CD4-positive, CD25-positive, alpha-beta regulatory T cell (primary cell): ENCODE data around the gene TMEM151A. TPM values are rescaled to one million over a fixed set of nuclear protein-coding genes. Genes with fewer than 3 reads are reported as not detected.

Experiments used
- ATAC-seq, 2 donors: fragments of 150-1000 bp; cut with Tn5 transposase; one replicate each; pipeline ENCODE4 v1.10.0; 2021; ENCODE audit warnings: low read depth in 2 of 2, moderate number of reproducible peaks in 2 of 2, moderate library complexity in 1 of 2
- DNase-seq, 3 donors: peaks; one replicate each; pipeline versions ENCODE4 v3.0.0 to v3.0.0-alpha.2; 2012 to 2022; ENCODE audit warnings: mixed read lengths in 1 of 3
- H3K27ac ChIP-seq: one replicate; pipeline ENCODE4 v1.7.0; 2013; ENCODE audit warnings: mild to moderate bottlenecking, low read length; ENCODE audit not compliant: insufficient read depth, poor library complexity, severe bottlenecking
- H3K27me3 ChIP-seq: one replicate; pipeline ENCODE4 v1.7.0; 2013; ENCODE audit warnings: low read length; ENCODE audit not compliant: control insufficient read depth, insufficient read depth
- H3K36me3 ChIP-seq: one replicate; pipeline ENCODE4 v1.7.0; 2013; ENCODE audit warnings: mild to moderate bottlenecking, low read length, moderate library complexity; ENCODE audit not compliant: control insufficient read depth, insufficient read depth
- H3K4me1 ChIP-seq: 2 replicates; pipeline ENCODE4 v1.7.0; 2013; ENCODE audit warnings: mild to moderate bottlenecking, low read length; ENCODE audit not compliant: insufficient read depth, control insufficient read depth, poor library complexity, severe bottlenecking
- H3K4me3 ChIP-seq: one replicate; pipeline ENCODE4 v1.7.0; 2013; ENCODE audit warnings: low read depth, mild to moderate bottlenecking, low read length, moderate library complexity
- H3K9me3 ChIP-seq, 2 experiments: 1 replicate in 1 of 2; 2 replicates in 1 of 2; pipeline ENCODE4 v1.7.0; 2013; ENCODE audit warnings: low read length in 2 of 2, mild to moderate bottlenecking in 1 of 2, moderate library complexity in 1 of 2; ENCODE audit not compliant: control insufficient read depth in 2 of 2
- H3K27ac Mint-ChIP-seq, 3 donors: one replicate each; pipeline ENCODE4 v1.8.0; 2020 to 2022; ENCODE audit warnings: mild to moderate bottlenecking in 3 of 3, mixed read lengths in 3 of 3, moderate library complexity in 2 of 3
- H3K27me3 Mint-ChIP-seq: one replicate; pipeline ENCODE4 v1.8.0; 2022; ENCODE audit warnings: mild to moderate bottlenecking, mixed read lengths
- H3K36me3 Mint-ChIP-seq: one replicate; pipeline ENCODE4 v1.8.0; 2020; ENCODE audit warnings: mixed read lengths
- H3K4me1 Mint-ChIP-seq, 4 donors: one replicate each; pipeline ENCODE4 v1.8.0; 2020 to 2022; ENCODE audit warnings: mixed read lengths in 4 of 4, mild to moderate bottlenecking in 1 of 4
- H3K4me3 Mint-ChIP-seq, 4 donors: one replicate each; pipeline ENCODE4 v1.8.0; 2020 to 2022; ENCODE audit warnings: mild to moderate bottlenecking in 4 of 4, mixed read lengths in 4 of 4, moderate library complexity in 3 of 4
- H3K9me3 Mint-ChIP-seq, 7 donors: one replicate each; pipeline ENCODE4 v1.8.0; 2020 to 2022; ENCODE audit warnings: mixed read lengths in 7 of 7, mild to moderate bottlenecking in 3 of 7, moderate library complexity in 2 of 7
- polyA plus RNA-seq, 4 donors: library from polyadenylated mRNA; unstranded; fragments of 300-500 nt; fragmentation: Illumina TruSeq; gene quantifications; one replicate each; pipeline ENCODE4 v1.2.3, GENCODE V29; 2021
- total RNA-seq: library from RNA; stranded (reverse); gene quantifications from one replicate; pipeline ENCODE4 v1.2.3, GENCODE V29; 2022

Gene TMEM151A
- total and polyA plus RNA-seq, 5 donors from 2014 or later = not detected

DNA sequence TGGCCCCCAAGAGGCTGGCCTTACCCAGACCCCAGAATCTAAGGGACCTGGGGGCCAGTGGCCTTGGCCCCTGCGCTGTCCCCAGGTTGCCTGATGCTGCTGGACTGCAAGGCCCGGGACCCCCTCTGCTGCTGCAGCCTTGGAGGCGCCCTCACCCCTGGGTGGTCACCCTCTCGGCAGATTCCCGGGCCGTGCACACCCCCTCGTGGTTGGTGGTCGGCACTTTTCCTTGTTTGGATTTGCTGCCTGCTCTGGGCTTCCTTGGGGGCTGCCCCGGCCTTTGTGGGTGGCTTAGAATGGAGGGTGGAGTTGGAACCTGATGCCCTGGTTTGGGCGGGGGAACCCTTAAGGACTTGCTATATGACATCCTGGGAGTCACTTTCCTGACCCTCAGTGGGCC lies 39.2 kb downstream of the TMEM151A start:
- no peak for DNase-seq

DNA sequence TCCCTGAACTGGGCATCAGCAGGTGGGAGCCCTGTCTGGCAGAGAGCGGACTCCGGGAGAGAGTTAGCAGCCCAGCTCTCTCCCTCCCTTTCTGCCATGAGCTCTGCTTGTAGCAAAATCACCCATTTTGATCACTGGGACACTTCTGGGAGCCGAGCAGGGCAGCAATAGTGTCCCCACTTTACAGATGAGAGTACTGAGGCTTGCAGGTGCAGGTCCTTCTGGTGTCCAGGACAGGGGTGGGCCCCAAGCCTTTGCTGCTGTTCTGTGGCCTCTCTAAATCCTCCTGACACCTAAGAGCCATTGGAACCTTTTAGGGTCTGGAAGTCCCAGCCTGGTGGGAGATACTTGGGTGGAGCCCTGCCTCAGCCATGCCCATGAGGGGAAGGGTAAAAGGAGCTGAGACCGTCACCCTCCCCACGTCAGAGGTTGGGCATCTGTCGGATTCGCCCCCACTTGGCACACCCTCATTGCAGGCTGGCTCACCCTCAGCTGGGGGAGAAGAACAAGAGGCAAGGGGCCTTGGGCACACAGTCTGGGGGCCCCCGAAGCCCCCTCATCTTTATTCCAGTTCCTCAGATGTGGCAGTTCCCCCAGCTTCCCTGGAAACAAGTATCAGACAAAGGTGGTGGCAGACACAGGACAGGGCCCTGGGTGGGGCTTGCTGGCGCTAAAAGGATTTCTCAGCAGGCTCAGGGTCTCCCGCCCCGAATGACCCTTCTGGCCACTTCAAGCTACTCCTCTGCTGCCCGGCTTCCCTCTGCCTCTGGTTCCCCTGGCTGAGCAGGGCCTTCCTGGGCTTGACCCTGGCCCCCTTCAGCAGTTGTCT lies 40.1 kb downstream of the TMEM151A start:
- Histone ChIP-seq H3K9me3 (no peaks in the 10 kb centered on the region), H3K27ac (no peak overlapping the region), H3K4me1 (peaks cover 34% of the 10 kb centered on the region), H3K27me3 (no peaks in the 10 kb centered on the region), H3K4me3 (no peak overlapping the region), H3K36me3 (no peaks in the 10 kb centered on the region)
- H3K36me3 Mint-ChIP-seq = no peaks in the 10 kb centered on the region
- H3K9me3 Mint-ChIP-seq = no peaks in the 10 kb centered on the region
- no peak for DNase-seq
- H3K27me3 Mint-ChIP-seq = no peaks in the 10 kb centered on the region
- H3K4me1 Mint-ChIP-seq = peaks cover 4 to 32% (median 18%) of the 10 kb centered on the region in 4 donors
- H3K4me3 Mint-ChIP-seq = no peak overlapping the region
- ATAC-seq = no peak
- no peak overlapping the region for H3K27ac Mint-ChIP-seq

More for the DNA sequence above, 39.2 kb downstream of the TMEM151A start:
- H3K4me1 Mint-ChIP-seq = peaks cover 4 to 32% (median 16%) of the 10 kb centered on the region in 4 donors
- no peaks in the 10 kb centered on the region for H3K27me3 Mint-ChIP-seq
- no peaks in the 10 kb centered on the region for H3K36me3 Mint-ChIP-seq
- H3K9me3 Mint-ChIP-seq = no peaks in the 10 kb centered on the region
- Histone ChIP-seq H3K27ac (no peak overlapping the region), H3K9me3 (no peaks in the 10 kb centered on the region), H3K4me1 (peaks cover 34% of the 10 kb centered on the region), H3K36me3 (no peaks in the 10 kb centered on the region), H3K27me3 (no peaks in the 10 kb centered on the region), H3K4me3 (no peak overlapping the region)
- no peak for ATAC-seq
- H3K27ac Mint-ChIP-seq = no peak overlapping the region
- no peak overlapping the region for H3K4me3 Mint-ChIP-seq

DNA sequence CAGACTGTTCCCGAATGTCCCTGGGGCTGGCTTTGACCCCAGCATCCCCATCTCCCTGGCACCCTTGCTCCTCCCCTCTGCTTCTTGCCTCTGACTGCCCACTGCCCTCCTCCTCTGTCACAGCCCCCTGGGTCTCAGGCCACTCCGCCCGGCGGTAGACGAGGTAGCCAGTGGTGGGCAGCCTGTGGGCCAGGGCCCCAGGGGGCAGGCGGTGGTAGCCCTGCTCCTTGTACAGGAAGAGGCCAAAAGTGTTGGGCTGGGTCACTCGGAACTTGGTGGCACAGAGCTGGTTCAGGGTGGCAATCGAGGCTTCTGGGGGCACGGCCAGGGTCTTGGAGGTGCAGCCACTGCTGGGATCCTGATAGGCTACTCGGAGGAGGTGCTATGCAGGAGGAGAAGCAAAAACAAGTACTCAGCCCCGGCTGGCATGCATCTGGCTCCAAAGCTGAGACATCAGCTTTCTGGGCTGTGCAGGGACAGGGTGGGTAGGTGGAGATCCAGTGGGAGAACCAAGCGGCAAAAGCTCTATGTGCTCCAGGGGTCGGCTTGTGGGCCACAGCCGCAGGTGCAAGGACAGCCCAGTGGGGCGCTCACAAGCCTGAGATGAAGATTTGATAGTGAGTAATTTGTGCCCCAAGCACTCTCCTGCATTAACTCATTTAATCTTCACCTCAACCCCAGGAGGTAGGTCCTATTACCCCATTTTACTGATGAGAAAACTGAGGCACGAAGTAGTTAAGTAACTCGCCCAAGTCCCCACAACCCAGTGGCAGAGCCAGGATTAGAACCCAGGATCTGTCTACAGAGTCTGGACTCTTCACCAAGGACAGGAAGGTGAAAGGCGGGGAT lies 40.9 kb downstream of the TMEM151A start:
- Mint-ChIP-seq H3K4me3 (peak overlapping the region in 1 of 4 donors; percentile 63), H3K36me3 (peaks cover 3% of the 10 kb centered on the region), H3K9me3 (no peaks in the 10 kb centered on the region), H3K27ac (no peak overlapping the region), H3K27me3 (no peaks in the 10 kb centered on the region), H3K4me1 (peaks cover under 1 to 32% (median 17%) of the 10 kb centered on the region in 4 donors)
- ATAC-seq = no peak
- Histone ChIP-seq H3K4me3 (no peak overlapping the region), H3K9me3 (no peaks in the 10 kb centered on the region), H3K4me1 (peaks cover 33% of the 10 kb centered on the region), H3K27me3 (no peaks in the 10 kb centered on the region), H3K27ac (no peak overlapping the region), H3K36me3 (no peaks in the 10 kb centered on the region)
- DNase-seq = no peak

DNA sequence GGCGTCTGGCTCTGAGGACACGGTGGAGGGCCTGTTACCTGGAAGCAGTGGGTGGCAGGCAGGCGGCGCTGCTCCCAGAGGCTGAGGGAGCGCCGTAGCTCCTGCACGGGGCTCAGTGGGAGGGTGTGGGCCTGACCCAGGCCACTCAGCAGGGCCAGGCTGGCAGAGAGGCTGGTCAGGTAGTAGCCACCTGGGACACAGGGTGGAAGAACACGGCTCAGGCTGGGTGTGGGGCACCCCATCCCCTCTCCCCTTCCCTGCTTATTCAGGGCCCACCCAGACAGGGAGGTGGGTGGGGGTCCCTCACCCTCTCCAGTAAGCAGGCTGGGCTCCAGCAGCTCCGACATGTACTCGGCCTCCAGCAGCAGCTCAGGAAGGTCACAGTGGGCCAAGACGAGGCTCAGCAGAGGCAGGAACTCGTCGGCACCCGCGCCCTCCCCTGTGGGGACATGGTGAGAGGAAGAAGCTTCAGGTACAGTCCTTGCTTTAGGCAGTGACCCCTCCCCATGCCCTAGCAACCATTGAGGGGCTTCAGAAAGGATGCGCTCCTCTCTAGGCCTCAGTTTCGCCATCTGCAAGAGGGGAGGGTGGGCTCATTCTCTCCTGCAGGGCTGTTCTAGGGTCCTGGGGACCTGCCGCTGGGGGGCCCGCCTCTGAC lies 41.7 kb downstream of the TMEM151A start:
- no peak overlapping the region for H3K27ac Mint-ChIP-seq
- H3K27me3 ChIP-seq = no peaks in the 10 kb centered on the region
- H3K36me3 ChIP-seq = peaks cover 3% of the 10 kb centered on the region
- peaks cover 25% of the 10 kb centered on the region for H3K4me1 ChIP-seq
- no peaks in the 10 kb centered on the region for H3K9me3 Mint-ChIP-seq
- H3K27ac ChIP-seq = no peak overlapping the region
- H3K4me3 Mint-ChIP-seq = no peak overlapping the region
- DNase-seq (no peak), ATAC-seq (no peak)
- H3K9me3 ChIP-seq = no peaks in the 10 kb centered on the region
- H3K4me3 ChIP-seq = no peak overlapping the region
- no peaks in the 10 kb centered on the region for H3K27me3 Mint-ChIP-seq
- peaks cover 0 to 27% (median 11%) of the 10 kb centered on the region in 4 donors for H3K4me1 Mint-ChIP-seq
- peaks cover 3% of the 10 kb centered on the region for H3K36me3 Mint-ChIP-seq

DNA sequence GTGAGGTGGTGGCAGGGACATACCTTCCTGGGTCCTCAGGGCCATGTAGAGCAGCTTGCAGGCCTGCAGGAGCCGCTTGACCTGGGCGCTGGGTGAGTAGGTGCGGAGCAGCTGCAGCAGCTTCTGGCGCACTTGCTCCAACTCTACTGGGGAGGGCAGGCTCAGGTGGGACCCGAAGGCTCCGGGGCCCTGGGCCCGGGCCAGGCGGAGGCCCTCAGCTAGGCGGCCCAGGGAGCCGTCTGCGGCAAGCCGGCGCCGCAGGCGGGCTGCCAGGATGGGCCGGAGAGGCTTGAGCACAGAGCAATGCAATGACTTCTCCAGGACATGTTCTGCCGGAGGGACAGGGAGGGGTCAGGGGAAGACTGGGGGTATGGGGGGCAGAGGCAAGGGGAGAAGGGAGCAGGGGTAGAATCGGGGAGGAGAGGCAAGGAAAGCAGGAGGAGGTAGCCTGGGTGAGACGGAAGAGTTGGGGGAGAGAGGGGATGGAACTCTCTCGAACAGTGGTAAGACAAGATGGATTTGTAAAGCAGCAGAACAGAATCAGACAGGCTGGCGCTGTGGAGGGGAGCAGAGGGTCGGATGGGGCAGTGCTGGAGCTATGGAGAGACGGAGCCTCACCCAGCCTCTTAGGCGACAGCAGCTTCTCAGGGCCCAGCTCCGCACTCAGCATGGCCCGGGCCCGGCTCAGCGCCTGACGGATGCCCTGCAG lies 42.4 kb downstream of the TMEM151A start:
- DNase-seq = no peak
- H3K4me1 Mint-ChIP-seq = peaks cover 0 to 22% (median 7%) of the 10 kb centered on the region in 4 donors
- no peaks in the 10 kb centered on the region for H3K9me3 Mint-ChIP-seq
- Histone ChIP-seq H3K9me3 (no peaks in the 10 kb centered on the region), H3K27me3 (no peaks in the 10 kb centered on the region), H3K4me3 (no peak overlapping the region), H3K27ac (no peak overlapping the region), H3K36me3 (peaks cover 9% of the 10 kb centered on the region), H3K4me1 (peaks cover 22% of the 10 kb centered on the region)
- H3K4me3 Mint-ChIP-seq = no peak overlapping the region
- H3K36me3 Mint-ChIP-seq = peaks cover 3% of the 10 kb centered on the region
- no peak overlapping the region for H3K27ac Mint-ChIP-seq
- no peak for ATAC-seq
- H3K27me3 Mint-ChIP-seq = no peaks in the 10 kb centered on the region

DNA sequence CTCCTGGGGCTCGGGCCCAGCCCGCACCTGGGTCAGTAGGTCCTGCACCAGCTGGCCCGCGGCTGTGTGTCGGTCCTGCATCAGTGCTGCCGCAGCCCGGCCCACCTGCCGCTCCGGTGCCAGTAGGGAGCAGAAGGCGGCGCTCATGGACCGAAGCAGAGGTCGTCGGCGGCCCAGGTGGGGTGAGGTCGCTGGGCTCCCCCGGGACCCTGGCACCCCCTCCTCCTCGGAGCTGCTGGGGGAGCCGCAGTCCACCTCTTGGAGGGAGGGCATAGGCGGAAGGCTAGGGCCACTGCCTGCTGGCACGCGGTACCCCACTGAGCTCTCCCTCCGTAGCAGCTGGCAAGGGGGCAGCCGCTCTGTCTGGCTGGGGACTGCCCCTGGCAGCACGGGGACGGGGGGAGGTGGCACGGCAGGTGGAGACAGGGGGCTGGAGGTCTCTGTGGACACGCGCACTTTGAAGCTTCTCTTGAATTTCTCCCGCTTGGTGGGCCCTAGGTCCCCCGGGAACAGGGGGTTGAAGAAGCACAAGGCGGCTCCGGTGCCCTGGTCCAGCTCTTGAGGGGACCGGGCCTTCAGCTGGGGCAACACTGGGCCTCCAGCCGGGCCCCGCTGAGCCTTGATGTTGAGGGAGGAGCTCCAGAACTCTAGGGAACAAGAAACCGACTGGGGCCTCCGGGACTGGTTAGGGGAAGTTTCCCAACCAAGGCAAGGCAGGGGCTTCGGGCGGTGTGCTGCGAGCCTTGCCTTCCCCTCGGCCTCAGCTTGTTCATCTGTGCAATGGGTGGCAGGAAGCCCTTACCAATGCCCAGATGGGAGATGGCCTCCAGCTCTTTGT lies 43.1 kb downstream of the TMEM151A start:
- no peak for DNase-seq

More for the DNA sequence above, 43.1 kb downstream of the TMEM151A start:
- Histone ChIP-seq H3K36me3 (peaks cover 16% of the 10 kb centered on the region), H3K27ac (no peak overlapping the region), H3K9me3 (no peaks in the 10 kb centered on the region), H3K27me3 (no peaks in the 10 kb centered on the region), H3K4me3 (no peak overlapping the region), H3K4me1 (peaks cover 22% of the 10 kb centered on the region)
- H3K9me3 Mint-ChIP-seq = no peaks in the 10 kb centered on the region
- peaks cover 3% of the 10 kb centered on the region for H3K36me3 Mint-ChIP-seq
- peaks cover 0 to 23% (median 7%) of the 10 kb centered on the region in 4 donors for H3K4me1 Mint-ChIP-seq
- no peaks in the 10 kb centered on the region for H3K27me3 Mint-ChIP-seq
- H3K4me3 Mint-ChIP-seq = peak overlapping the region in 2 of 4 donors; percentile 48 to 57
- no peak for ATAC-seq
- H3K27ac Mint-ChIP-seq = no peak overlapping the region
